ENCODE measurements around the gene NDUFS7.
"Not testable (repeated sequence)": the region's sequence is repeated elsewhere in the genome, so short reads cannot be mapped to it uniquely, and the experiment has no call there.

NDUFS7 gene

DNA sequence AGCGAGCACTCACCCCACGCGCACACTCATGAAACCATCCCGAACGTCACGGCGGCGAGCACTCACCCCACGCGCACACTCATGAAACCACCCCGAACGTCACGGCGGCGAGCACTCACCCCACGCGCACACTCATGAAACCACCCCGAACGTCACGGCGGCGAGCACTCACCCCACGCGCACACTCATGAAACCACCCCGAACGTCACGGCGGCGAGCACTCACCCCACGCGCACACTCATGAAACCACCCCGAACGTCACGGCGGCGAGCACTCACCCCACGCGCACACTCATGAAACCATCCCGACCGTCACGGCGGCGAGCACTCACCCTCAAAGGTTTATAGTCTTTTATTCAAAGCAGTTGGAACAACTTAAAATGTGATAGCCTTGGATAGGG is 36.4 kb downstream of the NDUFS7 start:
- not testable (repeated sequence) for DNase-seq

DNA sequence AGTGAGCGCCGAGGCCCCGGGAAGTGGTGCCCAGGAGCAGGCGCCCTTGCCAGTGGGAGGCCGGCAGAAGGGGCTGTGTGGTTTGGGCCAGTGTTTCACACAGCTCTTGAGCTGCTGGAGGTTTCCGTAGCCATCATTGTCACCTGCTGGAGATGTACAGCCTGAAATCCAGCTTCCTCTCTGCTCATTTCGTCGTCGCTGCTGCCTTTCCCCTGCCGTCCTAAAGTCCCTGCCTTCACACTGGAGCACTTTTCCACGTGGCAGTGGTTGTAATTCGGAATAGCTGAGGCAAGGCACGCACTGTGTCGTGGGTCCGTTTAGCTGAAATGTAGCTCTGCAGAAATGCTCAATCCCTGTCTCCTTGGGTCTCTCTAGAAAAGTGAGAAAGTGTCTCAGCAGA is 36.9 kb downstream of the NDUFS7 start:
- no peak for DNase-seq

- DNase-seq, result no peak
These were observed 37.7 kb downstream of the NDUFS7 start for GRCh38 chr19:1421218-1421957.

DNA sequence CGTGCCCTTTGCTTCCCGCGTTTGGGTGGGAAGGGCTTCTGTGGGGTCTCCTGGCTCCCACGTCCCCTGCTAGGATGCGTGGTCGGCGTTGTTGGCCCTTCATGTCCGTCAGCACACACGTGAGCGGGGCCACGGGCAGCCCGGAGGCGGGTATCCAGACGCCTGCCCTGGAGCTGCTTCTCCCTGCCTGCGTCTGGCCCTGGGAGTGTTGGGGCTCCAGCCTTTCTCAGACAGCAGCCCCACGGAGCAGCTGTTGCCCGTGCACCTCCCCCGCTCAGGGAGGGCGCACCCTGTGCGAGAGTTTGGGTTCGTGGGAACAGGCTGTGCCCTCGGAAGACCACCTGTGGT is 38.2 kb downstream of the NDUFS7 start:
- DNase-seq, result no peak

DNA sequence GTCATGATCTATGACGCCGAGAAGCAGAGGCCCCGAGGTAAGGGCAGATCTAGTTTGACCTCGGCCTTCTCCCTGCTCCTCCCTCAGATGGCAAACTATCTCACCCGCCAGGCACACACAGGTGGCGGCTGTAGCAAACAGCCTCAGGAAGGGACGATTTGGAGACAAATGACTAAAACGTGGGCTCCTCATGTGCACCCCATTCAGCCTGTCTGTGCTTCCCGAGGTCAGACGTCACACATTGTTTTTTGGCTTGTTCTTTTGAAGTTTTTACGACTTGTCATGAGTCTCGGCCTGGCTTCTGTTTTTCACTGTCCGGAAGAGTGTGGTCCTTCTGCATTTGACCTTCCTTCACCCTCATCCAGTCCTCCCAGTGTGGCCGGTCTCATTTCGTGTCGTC is 38.7 kb downstream of the NDUFS7 start:
- no peak for DNase-seq

GRCh38 chr19:1422943-1423342 is 39.2 kb downstream of the NDUFS7 start:
- DNase-seq, result no peak

DNA sequence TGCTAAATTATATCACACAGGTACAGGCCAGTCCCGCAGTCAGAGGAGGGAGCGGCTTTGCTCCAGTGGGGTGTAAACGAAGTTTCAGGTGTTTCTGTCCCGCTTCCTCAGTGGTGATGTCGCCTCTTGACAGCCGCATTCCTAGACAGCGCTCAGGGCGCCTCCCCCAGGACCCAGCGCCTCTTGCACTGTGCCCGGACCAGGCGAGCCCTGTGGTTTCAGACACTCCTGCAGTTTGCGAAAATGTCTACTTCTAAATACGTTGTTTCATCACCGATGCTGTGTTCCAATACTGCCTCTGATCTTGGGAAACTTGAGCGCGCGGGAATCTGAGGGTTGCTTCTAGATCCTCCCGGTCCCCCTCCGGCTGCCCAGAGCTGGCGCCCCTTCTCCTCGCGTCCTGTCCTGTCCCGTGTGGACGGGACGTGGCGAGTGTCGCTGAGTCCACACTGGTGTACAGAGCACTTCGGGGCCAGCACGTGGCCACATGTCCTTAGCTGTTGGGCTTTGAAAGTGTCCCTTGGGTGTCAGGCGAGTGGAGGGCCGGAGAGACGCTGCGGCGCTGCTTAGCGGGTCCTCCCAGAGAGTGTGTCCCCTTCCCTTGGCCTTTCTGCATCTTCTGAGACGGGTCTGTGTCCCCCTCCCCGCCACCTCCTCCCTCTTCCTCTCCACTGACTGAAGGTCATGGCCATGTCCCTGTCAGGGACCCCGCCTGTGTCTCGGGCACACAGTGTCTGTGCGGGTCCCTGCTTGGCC is 39.9 kb downstream of the NDUFS7 start:
- DNase-seq, result no peak

DNA sequence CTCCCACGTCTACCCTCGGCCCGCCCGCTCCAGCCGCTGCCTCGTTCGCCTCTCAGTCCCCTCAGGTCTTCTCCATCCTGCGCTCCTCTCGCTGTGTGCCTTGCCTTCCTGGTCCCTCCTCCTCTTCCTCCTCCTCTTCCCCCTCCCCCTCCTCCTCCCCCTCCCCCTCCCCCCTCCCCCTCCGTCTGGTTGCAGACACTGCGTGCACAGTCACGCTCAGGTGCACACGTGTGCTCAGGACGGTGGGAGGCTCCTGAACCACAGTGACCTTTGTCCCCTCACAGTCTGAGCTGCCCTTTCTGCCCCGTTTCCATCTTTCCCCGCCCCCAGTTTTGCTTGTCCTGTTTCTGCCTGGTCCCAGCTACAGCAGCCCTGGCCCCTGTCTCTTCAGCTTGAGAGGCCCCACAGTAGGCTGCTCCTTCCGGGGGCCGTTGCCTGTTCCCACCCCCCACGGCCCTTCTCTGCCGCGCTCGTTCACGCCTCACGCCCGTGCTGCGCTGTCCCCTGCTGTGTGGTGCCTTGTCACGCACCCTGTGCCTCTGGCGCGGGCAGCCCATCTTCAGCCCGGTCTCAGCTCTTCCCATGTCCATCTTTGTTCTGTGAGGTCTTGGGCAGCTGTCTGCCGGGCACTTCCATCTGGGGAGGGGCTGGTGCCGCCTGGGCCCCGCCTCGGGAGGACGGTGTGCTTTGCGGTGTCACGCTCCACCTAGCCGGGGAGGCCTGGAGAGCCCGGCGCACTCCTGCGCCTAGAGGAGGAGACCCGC is 40.7 kb downstream of the NDUFS7 start:
- DNase-seq, result no peak

- no peak for DNase-seq
These were observed 41.6 kb downstream of the NDUFS7 start for GRCh38 chr19:1425102-1425837.

DNA sequence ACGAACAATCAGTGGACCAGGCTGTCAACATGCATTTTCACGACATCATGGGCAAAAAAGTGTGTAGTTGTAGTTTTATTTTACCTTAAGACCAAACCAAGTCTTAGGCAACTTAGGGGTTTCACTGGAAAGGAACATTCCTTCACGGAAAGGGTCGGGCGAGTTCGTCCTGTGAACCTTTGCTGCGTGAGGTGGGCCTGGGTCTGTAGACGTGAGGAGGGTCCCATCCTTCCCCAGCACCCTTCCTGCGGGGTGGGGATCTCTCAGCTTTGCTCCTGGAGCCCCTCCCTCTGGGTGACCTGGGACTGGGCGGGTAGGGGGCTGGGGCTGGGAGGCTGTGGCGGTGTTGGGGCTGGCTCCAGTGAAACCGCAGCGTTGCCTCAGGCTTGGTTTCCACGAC is 42.2 kb downstream of the NDUFS7 start:
- no peak for DNase-seq

GRCh38 chr19:1426736-1427135 is 43.0 kb downstream of the NDUFS7 start:
- DNase-seq, result no peak

- no peak for DNase-seq
These were observed 43.7 kb downstream of the NDUFS7 start for GRCh38 chr19:1427221-1427920.

GRCh38 chr19:1428738-1429391 is 45.2 kb downstream of the NDUFS7 start:
- DNase-seq, result no peak

DNA sequence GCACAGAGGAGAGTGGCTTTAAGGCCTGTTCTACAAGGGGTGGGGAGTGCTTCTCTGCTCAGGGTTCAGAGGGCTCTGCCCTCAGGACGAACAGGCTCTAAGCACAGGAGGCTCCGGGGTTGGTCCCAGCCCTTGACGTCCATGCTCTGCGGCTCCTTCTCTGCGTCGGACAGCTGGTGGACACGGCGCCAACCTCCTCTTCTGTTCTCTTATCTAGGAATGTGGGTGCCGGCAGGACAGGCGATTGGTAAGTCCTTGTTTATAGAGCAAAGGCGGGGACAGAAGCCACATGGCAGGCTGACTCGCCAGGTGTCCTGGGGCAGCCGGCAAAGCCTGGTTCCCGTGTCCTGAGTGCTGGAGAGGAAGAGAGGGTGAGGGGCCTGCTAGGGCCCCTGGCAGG is 46.0 kb downstream of the NDUFS7 start:
- no peak for DNase-seq

DNA sequence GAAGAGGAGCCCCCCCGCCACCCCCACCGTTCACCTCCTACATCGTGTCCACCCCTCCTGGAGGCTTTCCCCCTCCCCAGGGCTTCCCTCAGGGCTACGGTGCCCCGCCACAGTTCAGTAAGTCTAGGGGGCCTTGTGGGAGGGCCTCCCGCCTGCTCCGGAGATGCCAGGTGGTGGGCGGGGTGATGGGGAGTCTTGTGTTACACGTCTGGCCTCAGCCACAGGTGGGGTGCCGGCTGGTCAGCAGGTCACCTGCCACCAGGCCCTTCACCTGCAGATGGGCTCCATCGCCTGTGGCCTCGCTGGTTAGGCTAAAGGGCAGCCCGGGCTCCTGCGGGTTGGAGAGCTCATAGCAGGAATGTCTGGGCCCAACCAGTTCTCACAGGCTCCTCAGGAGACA is 46.5 kb downstream of the NDUFS7 start:
- no peak for DNase-seq

- DNase-seq, result no peak
These were observed 48.2 kb downstream of the NDUFS7 start for GRCh38 chr19:1431759-1432506.

- no peak for DNase-seq
These were observed 48.8 kb downstream of the NDUFS7 start for GRCh38 chr19:1432507-1432887.

- no peak for DNase-seq
These were observed 49.7 kb downstream of the NDUFS7 start for GRCh38 chr19:1433119-1434039.

DNA sequence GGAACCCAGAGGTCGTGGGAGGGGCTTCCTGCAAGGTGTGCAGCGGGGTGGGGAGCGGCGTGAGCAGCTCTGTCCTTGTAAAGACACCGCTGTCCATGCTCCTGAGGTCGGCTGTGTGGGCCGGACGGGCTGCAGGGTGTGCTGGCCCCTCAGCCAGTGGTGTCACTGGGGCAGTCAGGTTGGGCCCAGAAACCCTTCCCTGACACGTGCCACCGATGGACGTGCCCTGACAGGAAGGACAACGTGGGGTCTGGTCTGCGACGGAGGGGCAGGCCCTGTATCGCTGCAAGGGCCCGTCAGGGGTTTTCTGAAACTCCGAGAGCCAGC is 50.3 kb downstream of the NDUFS7 start:
- DNase-seq, result no peak

DNA sequence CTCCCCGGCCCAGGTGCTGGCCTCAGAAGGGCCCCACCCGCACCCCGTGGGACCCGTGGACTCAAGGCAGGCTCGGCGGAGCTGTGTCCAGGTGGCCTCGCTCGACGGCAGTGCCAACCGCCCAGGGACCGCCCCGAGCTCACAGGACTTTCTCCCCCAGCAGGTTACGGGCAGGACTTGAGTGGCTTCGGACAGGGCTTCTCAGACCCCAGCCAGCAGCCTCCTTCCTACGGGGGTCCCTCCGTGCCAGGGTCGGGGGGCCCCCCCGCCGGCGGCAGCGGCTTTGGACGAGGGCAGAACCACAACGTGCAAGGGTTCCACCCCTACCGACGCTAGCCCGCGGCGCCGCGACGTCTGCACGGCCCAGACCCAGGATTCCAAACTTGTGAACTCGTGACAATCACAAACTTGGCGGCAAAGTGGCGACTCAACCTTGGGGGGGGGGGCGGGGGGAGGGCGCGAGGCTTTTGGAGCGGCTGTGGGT is 50.9 kb downstream of the NDUFS7 start:
- no peak for DNase-seq
